Skeletal muscle satellite cell (primary cell): ENCODE measurements around the gene TXNIP. TPM values are rescaled to one million over a fixed set of nuclear protein-coding genes. Genes with fewer than 3 reads are reported as not detected.
A peak's percentile ranks its signal among the peaks of the same experiment; 100 is the strongest.
"Not testable (repeated sequence)": the region's sequence is repeated elsewhere in the genome, so short reads cannot be mapped to it uniquely, and the experiment has no call there.

Experiments
- H3K27me3 ChIP-seq: 2 replicates; pipeline ENCODE4 v1.7.0; 2013; ENCODE audit warnings: low read length; ENCODE audit not compliant: control insufficient read depth, insufficient read depth
- H3K36me3 ChIP-seq: 2 replicates; pipeline ENCODE4 v1.7.0; 2013; ENCODE audit warnings: mild to moderate bottlenecking, control low read depth, low read length; ENCODE audit not compliant: insufficient read depth
- H3K4me1 ChIP-seq: 2 replicates; pipeline ENCODE4 v1.7.0; 2013; ENCODE audit warnings: low read length; ENCODE audit not compliant: control insufficient read depth, insufficient read depth
- H3K4me2 ChIP-seq: 2 replicates; pipeline ENCODE4 v1.7.0; 2013; ENCODE audit warnings: mild to moderate bottlenecking, low read length
- H3K4me3 ChIP-seq: 2 replicates; pipeline ENCODE4 v1.7.0; 2013; ENCODE audit warnings: low read length
- H3K9ac ChIP-seq: 2 replicates; pipeline ENCODE4 v1.7.0; 2013; ENCODE audit warnings: mild to moderate bottlenecking, low read depth, low read length, moderate library complexity
- H3K9me3 ChIP-seq: replicated peaks from 2 replicates; pipeline ENCODE4 v1.7.0; 2013; ENCODE audit warnings: mild to moderate bottlenecking, control low read depth, low read length
- total RNA-seq: library from RNA; depleted of rRNA; stranded (reverse); fragments of >200 nt; gene quantifications from 2 replicates; pipeline ENCODE4 v1.2.3, GENCODE V29; 2012; rRNA removed

TXNIP gene
- 139 and 159 TPM in 2 replicates for total RNA-seq

- Histone ChIP-seq H3K9ac (peak within 1 kb of the TSS; percentile 92), H3K36me3 (peaks cover 31% of the 10 kb centered on the region), H3K4me2 (peak within 1 kb of the TSS; percentile 92), H3K4me3 (peak within 1 kb of the TSS; percentile 97), H3K9me3 (no peaks in the 10 kb centered on the region), H3K4me1 (peaks cover 47% of the 10 kb centered on the region), H3K27me3 (no peaks in the 10 kb centered on the region)
Observed at GRCh38 chr1:145996433-145997015, at the start of gene TXNIP. TSS of gene TXNIP (minus strand) at chr1:145996579. CDS start at chr1:145996266, 313 bp downstream.

- Histone ChIP-seq H3K9me3 (no peaks in the 10 kb centered on the region), H3K9ac (no peak overlapping the region), H3K36me3 (no peaks in the 10 kb centered on the region), H3K4me2 (peak overlapping the region; percentile 14), H3K27me3 (no peaks in the 10 kb centered on the region), H3K4me3 (no peak overlapping the region), H3K4me1 (peaks cover 5% of the 10 kb centered on the region)
Observed at GRCh38 chr1:146039844-146040194, 43.4 kb upstream of the TXNIP start.

- Histone ChIP-seq H3K9me3 (no peaks in the 10 kb centered on the region), H3K4me2 (peak overlapping the region; percentile 90), H3K9ac (peak overlapping the region; percentile 86), H3K4me3 (peak overlapping the region; percentile 75), H3K4me1 (peaks cover 10% of the 10 kb centered on the region), H3K27me3 (no peaks in the 10 kb centered on the region), H3K36me3 (no peaks in the 10 kb centered on the region)
Observed at GRCh38 chr1:146036965-146037646, 40.7 kb upstream of the TXNIP start.

- peak overlapping the region; percentile 48 for H3K9ac ChIP-seq
Observed at GRCh38 chr1:146036241-146036964, 40.0 kb upstream of the TXNIP start.

GRCh38 chr1:146035048-146035423 is 38.7 kb upstream of the TXNIP start:
- Histone ChIP-seq H3K9ac (peak overlapping the region; percentile 8), H3K4me2 (peak overlapping the region; percentile 66), H3K4me1 (peaks cover 10% of the 10 kb centered on the region), H3K36me3 (no peaks in the 10 kb centered on the region), H3K9me3 (no peaks in the 10 kb centered on the region), H3K4me3 (peak overlapping the region; percentile 25), H3K27me3 (no peaks in the 10 kb centered on the region)

More at GRCh38 chr1:146036241-146036964, 40.0 kb upstream of the TXNIP start:
- H3K4me3 ChIP-seq, result peak overlapping the region; percentile 64
- no peaks in the 10 kb centered on the region for H3K36me3 ChIP-seq
- peak overlapping the region; percentile 72 for H3K4me2 ChIP-seq
- no peaks in the 10 kb centered on the region for H3K27me3 ChIP-seq
- H3K4me1 ChIP-seq, result peaks cover 10% of the 10 kb centered on the region
- no peaks in the 10 kb centered on the region for H3K9me3 ChIP-seq

- peaks cover 10% of the 10 kb centered on the region for H3K4me1 ChIP-seq
- H3K4me3 ChIP-seq, result no peak overlapping the region
- H3K9me3 ChIP-seq, result no peaks in the 10 kb centered on the region
- H3K4me2 ChIP-seq, result no peak overlapping the region
- no peaks in the 10 kb centered on the region for H3K27me3 ChIP-seq
- H3K36me3 ChIP-seq, result no peaks in the 10 kb centered on the region
- no peak overlapping the region for H3K9ac ChIP-seq
Observed at GRCh38 chr1:146032631-146033219, 36.3 kb upstream of the TXNIP start.

- Histone ChIP-seq H3K4me3 (no peak overlapping the region), H3K36me3 (no peaks in the 10 kb centered on the region), H3K27me3 (no peaks in the 10 kb centered on the region), H3K4me1 (peaks cover 7% of the 10 kb centered on the region), H3K4me2 (no peak overlapping the region), H3K9me3 (no peaks in the 10 kb centered on the region), H3K9ac (no peak overlapping the region)
Observed at GRCh38 chr1:146031476-146031875, 35.1 kb upstream of the TXNIP start.

GRCh38 chr1:146029117-146029516 is 32.7 kb upstream of the TXNIP start:
- Histone ChIP-seq H3K4me1 (peaks cover 2% of the 10 kb centered on the region), H3K36me3 (no peaks in the 10 kb centered on the region), H3K9ac (no peak overlapping the region), H3K27me3 (no peaks in the 10 kb centered on the region), H3K9me3 (no peaks in the 10 kb centered on the region), H3K4me3 (no peak overlapping the region), H3K4me2 (no peak overlapping the region)

GRCh38 chr1:146026650-146027049 is 30.3 kb upstream of the TXNIP start:
- not testable (repeated sequence) for H3K36me3 ChIP-seq, H3K9me3 ChIP-seq

GRCh38 chr1:146025787-146026495 is 29.6 kb upstream of the TXNIP start:
- H3K9me3 ChIP-seq, result not testable (repeated sequence)

More at GRCh38 chr1:146026650-146027049, 30.3 kb upstream of the TXNIP start:
- not testable (repeated sequence) for H3K27me3 ChIP-seq, H3K4me1 ChIP-seq, H3K4me3 ChIP-seq, H3K9ac ChIP-seq, H3K4me2 ChIP-seq

More at GRCh38 chr1:146025787-146026495, 29.6 kb upstream of the TXNIP start:
- not testable (repeated sequence) for H3K36me3 ChIP-seq, H3K4me2 ChIP-seq, H3K4me3 ChIP-seq, H3K4me1 ChIP-seq, H3K9ac ChIP-seq, H3K27me3 ChIP-seq
